Measurements from ENCODE around the gene ABCB8.

ABCB8 gene

GRCh38 chr7:151028131-151028947, at the start of gene ABCB8:
ABCB8 (plus strand) TSS chr7:151028450; CDS start chr7:151028516, 66 bp downstream.
- peak; percentile 96 to 97 for DNase-seq

DNA sequence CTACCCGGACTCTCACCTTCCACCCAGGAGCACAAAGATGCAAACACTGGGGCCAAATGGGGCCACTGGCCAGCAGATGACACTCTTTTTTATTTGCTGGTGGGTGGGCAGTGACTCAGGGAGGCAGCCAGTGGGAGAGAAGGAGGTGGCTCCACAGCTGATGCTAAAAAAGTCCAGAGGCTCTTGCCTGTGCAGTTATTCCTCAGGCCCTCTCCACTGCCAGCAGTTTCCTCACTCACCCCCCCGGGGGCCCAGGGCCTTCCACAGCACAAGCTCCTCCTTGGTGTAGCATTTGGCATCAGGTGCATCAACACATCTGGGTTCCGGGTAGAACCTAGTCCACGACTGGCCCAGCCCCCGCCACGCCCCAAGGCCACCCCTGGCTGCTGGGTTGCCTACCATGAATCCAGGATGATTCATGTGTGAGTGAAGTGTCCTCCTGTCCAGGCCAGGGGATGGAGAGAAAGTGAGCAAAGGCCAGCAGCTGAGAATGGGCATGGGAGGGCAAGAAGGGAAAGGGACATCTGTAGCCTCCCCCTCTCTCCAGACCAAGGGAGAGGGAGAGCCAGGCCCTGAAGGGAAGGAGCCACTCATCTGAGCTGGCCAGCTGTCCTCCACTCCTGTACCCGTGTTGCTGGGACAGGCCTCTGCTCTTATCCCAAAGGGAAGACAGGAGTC, 48.4 kb upstream of the ABCB8 start:
- DNase-seq = no peak

- DNase-seq = no peak
These were observed 47.6 kb upstream of the ABCB8 start for GRCh38 chr7:150980663-150981062.

DNA sequence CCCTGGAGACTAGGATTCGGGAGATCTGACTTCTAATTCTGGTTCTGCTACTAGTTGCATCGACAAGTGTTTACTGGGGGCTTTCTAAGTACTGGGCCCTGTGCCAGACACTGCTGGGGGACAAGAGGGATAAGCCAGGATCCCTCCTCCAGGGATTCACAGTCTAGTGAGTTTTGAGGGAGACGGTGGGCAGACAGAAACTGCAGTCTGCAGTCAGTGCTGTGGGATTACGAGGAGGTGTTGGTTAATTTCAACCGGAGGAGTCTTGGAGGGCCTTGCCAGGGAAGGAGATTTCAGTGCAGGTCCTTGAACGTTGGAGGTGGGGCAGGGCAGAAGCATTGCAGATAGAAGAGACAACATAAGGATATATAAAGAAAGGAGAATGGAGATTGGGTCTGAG, 46.6 kb upstream of the ABCB8 start:
- DNase-seq = no peak

GRCh38 chr7:150982351-150982750, 45.9 kb upstream of the ABCB8 start:
- no peak for DNase-seq

DNA sequence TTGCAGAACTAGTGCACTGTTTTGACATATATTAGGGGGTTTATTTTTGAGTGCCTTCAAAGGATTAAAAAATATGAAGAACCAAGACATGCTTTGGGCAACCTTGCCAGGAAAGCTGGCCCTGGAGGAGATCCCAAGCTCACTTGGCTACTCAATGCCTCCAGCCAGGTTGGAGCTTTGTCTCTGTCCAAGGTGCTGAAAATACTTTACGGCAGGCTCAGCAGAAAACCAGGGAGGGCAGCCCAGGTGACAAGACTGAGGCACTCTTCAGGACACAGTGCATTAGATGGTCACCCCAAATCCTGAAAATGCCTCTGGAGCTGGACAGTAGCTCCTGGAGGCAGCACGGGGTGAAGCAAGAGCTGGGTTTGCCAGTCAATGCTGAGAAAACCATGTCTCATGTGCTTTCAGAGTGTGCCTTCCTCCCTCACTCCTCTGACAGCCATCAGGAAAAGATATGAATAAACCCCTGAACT, 44.3 kb upstream of the ABCB8 start:
- DNase-seq = no peak

- peak; percentile 53 to 57 for DNase-seq
These were observed 42.1 kb upstream of the ABCB8 start for GRCh38 chr7:150986099-150986512.

DNA sequence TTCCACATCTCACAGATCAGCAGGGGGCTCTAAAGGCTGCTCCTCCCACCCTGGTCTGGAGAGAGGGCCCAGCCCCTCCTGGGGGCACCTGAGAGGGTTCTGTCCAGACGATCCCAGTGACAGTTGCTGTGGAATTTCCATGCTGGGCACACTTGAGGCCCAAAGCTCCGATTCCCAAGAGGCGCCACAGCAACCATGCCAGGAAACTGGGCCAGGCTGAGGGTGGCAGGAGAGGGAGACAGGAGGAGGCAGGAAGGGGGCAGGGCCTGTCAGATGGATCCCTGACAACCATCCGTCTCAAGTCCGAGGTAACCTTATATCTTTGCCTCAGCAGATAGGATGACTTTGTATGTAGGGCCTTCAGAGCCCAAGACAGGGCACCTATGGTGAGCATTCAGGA, 41.7 kb upstream of the ABCB8 start:
- no peak for DNase-seq

GRCh38 chr7:150988230-150989226, 39.7 kb upstream of the ABCB8 start:
- peak; percentile 72 to 75 for DNase-seq

DNA sequence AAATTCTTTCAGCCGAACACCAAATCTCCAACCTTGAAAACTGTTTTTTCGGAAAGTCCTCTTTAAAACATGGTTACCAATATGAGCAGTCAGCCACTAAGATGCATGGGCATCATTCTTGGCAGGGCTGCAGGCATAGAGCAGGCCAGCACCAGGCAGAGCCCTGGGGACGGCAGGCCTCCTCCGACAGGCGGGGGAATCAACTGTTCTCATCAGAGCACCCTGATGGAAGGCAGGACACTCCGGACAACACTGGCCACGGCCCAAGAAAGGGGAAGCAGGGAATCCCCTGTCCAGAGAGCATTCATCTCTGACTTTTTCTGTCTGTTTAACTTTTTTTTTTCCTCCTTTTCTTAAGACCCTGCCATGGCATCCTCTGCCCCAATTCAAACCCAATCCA, 38.8 kb upstream of the ABCB8 start:
- DNase-seq = no peak

DNA sequence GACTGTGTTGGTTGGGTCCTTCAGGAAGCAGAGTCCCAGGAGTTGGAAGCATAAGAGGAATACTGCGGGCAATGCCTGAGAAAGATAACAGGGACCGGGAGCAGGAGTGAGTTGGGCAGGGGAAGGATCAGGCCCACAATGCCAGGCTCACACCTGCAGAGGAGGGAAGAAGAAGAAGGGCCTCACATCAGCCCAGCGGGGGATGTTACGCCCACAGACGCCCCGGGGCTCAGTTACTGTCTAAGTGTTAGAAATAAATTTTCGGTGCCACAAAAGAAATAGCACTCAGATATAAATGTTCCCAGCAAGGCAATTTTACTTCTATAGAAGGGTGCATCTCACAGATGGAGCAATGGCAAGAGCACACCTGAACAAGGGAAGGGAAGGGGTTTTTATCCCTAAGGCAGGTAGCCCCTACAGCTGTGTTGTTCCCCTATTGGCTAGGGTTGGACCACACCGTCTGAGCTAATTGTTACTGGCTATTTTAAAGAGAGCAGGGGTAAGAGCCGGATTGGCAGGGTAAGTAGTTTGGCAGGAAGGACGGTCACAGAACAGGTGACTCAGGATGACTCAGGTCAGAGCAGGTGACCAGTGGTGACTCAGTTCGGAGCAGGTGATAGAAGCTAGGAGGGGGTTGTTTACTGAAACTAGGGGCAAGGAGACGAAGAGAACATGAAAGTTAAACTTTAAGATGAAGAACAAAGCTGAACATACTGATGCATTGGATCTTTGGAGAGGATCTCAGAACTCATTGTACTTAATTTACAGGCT, 37.6 kb upstream of the ABCB8 start, which contains the start of gene NOS3:
Gene NOS3, plus strand, starts transcription at position 602 of the 771 bp plus-strand sequence. CDS start 2,787 bp downstream, outside the sequence.
- no peak for DNase-seq

DNA sequence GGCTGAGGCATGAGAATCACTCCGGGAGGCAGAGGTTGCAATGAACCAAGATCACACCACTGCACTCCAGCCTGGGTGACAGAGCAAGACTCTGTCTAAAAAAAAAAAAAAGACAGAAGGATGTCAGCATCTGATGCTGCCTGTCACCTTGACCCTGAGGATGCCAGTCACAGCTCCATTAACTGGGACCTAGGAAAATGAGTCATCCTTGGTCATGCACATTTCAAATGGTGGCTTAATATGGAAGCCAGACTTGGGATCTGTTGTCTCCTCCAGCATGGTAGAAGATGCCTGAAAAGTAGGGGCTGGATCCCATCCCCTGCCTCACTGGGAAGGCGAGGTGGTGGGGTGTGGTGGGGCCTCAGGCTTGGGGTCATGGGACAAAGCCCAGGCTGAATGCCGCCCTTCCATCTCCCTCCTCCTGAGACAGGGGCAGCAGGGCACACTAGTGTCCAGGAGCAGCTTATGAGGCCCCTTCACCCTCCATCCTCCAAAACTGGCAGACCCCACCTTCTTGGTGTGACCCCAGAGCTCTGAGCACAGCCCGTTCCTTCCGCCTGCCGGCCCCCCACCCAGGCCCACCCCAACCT, 36.1 kb upstream of the ABCB8 start:
- no peak for DNase-seq

DNA sequence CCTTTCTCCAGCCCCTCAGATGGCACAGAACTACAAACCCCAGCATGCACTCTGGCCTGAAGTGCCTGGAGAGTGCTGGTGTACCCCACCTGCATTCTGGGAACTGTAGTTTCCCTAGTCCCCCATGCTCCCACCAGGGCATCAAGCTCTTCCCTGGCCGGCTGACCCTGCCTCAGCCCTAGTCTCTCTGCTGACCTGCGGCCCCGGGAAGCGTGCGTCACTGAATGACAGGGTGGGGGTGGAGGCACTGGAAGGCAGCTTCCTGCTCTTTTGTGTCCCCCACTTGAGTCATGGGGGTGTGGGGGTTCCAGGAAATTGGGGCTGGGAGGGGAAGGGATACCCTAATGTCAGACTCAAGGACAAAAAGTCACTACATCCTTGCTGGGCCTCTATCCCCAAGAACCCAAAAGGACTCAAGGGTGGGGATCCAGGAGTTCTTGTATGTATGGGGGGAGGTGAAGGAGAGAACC, 35.4 kb upstream of the ABCB8 start:
- no peak for DNase-seq

DNA sequence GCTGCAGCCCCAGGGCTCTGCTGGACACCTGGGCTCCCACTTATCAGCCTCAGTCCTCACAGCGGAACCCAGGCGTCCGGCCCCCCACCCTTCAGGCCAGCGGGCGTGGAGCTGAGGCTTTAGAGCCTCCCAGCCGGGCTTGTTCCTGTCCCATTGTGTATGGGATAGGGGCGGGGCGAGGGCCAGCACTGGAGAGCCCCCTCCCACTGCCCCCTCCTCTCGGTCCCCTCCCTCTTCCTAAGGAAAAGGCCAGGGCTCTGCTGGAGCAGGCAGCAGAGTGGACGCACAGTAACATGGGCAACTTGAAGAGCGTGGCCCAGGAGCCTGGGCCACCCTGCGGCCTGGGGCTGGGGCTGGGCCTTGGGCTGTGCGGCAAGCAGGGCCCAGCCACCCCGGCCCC, 34.7 kb upstream of the ABCB8 start:
- no peak for DNase-seq

DNA sequence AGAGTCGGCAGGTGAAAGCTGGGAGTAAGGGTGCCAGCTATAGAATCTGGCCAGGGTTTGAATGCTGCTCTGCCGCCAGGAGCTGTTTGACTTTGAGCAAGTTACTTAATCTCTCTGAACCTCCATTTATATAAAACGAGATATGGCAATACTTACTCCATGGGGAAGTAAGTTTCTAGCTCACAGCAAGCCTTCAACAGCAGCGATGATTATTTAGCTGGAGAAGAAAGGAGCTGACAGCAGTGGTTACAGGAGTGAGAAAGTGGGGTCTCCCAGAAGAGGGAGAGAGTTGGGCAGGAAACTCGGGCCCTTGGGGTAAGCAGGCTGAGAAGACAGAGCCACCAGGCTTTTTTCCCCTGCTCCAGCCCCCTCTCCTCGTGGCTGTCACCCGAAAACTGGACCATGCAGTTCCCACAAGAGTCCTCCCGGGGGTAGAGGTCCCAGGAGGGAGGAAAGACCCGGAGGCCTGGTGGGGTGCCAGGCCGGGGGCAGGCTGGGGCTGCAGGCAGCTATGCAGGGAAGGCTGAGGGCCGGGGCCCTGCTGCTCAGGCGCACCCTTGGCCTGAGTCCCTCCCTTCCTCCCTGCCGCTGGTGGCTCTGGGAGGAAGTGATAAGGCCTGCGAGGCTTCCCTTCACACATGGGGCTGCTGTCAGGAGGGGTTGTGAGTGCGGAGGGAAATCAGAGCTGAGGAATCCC, 34.0 kb upstream of the ABCB8 start:
- no peak for DNase-seq

DNA sequence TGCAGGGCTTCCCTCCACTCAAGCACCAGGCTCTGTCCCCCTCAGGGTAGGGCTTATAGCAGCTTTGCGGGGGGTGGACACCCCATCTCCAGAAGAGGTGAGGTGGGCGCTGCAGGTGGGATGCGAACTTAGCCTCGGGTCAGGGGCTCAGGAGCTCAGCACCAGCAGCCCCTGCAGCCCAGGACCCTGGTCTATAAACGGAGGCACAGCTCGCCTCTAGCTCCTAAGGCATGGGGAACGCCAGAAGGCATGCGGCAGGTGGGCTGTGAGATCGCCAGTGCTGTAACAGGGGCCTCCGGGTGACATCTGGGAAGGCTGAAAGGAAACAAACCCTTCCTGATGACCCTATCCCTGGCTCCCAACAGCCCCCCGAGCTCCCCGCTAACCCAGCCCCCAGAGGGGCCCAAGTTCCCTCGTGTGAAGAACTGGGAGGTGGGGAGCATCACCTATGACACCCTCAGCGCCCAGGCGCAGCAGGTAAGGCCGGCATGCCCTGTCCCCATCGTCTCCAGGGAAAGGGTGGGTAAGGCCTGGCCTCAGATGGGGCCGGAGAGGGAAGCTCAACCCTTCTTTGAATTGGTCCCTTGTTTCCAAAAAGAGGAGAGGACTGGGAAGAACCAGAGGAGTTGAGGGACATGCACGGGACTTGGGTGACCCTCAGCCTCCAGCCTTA, 33.3 kb upstream of the ABCB8 start:
- DNase-seq = no peak

DNA sequence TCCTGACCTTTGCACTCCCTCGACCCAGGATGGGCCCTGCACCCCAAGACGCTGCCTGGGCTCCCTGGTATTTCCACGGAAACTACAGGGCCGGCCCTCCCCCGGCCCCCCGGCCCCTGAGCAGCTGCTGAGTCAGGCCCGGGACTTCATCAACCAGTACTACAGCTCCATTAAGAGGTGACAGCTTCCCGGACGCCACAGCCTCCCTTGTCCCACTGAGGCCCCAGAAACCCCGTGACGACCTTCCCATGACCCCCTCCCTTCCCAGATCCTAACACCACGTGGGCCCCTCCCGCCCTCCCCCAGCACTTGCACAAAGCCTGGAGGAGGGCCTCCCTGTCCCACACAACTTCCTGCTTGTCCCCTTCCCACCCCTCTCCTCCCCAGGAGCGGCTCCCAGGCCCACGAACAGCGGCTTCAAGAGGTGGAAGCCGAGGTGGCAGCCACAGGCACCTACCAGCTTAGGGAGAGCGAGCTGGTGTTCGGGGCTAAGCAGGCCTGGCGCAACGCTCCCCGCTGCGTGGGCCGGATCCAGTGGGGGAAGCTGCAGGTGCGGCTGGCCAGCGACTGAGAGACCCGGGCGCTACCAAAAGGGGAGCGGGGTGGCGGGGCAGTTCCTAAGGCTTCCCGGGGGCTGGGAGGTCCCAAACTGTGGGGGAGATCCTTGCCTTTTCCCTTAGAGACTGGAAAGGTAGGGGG, 31.7 kb upstream of the ABCB8 start:
- DNase-seq = no peak

DNA sequence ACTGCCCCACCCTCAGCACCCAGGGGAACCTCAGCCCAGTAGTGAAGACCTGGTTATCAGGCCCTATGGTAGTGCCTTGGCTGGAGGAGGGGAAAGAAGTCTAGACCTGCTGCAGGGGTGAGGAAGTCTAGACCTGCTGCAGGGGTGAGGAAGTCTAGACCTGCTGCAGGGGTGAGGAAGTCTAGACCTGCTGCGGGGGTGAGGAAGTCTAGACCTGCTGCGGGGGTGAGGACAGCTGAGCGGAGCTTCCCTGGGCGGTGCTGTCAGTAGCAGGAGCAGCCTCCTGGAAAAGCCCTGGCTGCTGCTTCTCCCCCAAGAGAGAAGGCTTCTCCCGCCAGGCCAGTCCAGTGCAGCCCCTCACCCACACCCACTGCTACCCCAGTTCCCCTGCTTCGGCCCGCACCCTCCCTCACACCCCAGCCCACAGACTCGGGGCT, 31.2 kb upstream of the ABCB8 start:
- DNase-seq = no peak

DNA sequence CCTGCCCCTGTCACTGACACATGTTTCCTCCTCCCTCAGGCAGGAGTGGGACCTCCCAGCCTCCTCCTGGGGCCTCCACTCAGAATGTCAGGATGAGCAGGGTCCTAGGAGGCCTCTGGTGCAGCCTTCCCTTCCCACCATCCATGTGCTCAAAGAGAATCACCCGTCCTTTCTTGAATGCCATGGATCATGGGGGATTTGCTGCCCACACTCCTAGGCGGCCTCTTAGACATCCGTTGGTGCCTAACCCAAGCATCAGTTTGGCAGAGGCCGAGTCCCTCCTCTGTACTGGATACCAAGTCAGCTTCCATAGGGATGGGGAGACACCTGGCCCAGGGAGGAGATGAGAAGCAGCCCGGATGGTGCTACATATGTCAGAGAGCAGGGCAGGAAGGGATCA, 30.4 kb upstream of the ABCB8 start:
- no peak for DNase-seq

- no peak for DNase-seq
These were observed 29.9 kb upstream of the ABCB8 start for GRCh38 chr7:150998341-150998740.

Data from stimulated activated CD4-positive, alpha-beta T cell treated with anti-CD3 and anti-CD28 coated beads, Interleukin-2, amount 100 ng/mL, for 48 hours (primary cell).